DND-41 (cell line): ENCODE measurements around the gene KRT78.

Experiments used
- ATAC-seq: fragments of 200-7000 bp; cut with Tn5 transposase; 3 replicates; pipeline ENCODE4 v1.9.1; 2021; ENCODE audit warnings: low read depth; ENCODE audit not compliant: insufficient read depth
- DNase-seq: peaks from one replicate; pipeline ENCODE4 v3.0.0-alpha.2; 2020
- H2AFZ ChIP-seq: 2 replicates; pipeline ENCODE4 v1.6.0; 2012; ENCODE audit warnings: low read depth, low read length
- H3K27ac ChIP-seq: 2 replicates; pipeline ENCODE4 v1.5.1; 2012; ENCODE audit warnings: low read length, inconsistent platforms
- H3K27me3 ChIP-seq: fragments of 200-600 bp; sonication (generic); 2 replicates; pipeline ENCODE4 v1.6.0; 2012; ENCODE audit warnings: low read length, mild to moderate bottlenecking, inconsistent platforms; ENCODE audit not compliant: insufficient read depth, poor library complexity
- H3K36me3 ChIP-seq: 2 replicates; pipeline ENCODE4 v1.5.1; 2012; ENCODE audit warnings: low read length, inconsistent platforms; ENCODE audit not compliant: insufficient read depth
- H3K4me1 ChIP-seq: 2 replicates; pipeline ENCODE4 v1.5.1; 2012; ENCODE audit warnings: mild to moderate bottlenecking, low read length; ENCODE audit not compliant: insufficient read depth
- H3K4me2 ChIP-seq: 2 replicates; pipeline ENCODE4 v1.6.0; 2012; ENCODE audit warnings: mild to moderate bottlenecking, moderate library complexity, low read length, inconsistent platforms; ENCODE audit not compliant: insufficient read depth
- H3K4me3 ChIP-seq, 2 experiments: fragments of 200-600 bp in 1 of 2; shearing (Covaris generic) in 1 of 2; 2 replicates each; pipeline ENCODE4 v1.5.1; 2012 to 2016; ENCODE audit warnings: inconsistent platforms in 2 of 2, low read length in 2 of 2, mild to moderate bottlenecking in 2 of 2, low read depth in 1 of 2, moderate library complexity in 1 of 2
- H3K79me2 ChIP-seq: 2 replicates; pipeline ENCODE4 v1.6.0; 2012; ENCODE audit warnings: low read length, inconsistent platforms; ENCODE audit not compliant: insufficient read depth
- H3K9ac ChIP-seq: 2 replicates; pipeline ENCODE4 v1.6.0; 2012; ENCODE audit warnings: low read depth, mild to moderate bottlenecking, inconsistent platforms, low read length, moderate library complexity
- H3K9me3 ChIP-seq: 2 replicates; pipeline ENCODE4 v1.5.1; 2012; ENCODE audit warnings: low read length, moderate library complexity, mild to moderate bottlenecking, inconsistent platforms; ENCODE audit not compliant: insufficient read depth, severe bottlenecking
- H4K20me1 ChIP-seq: 2 replicates; pipeline ENCODE4 v1.6.0; 2012; ENCODE audit warnings: low read length; ENCODE audit not compliant: insufficient read depth
- CTCF ChIP-seq: IDR thresholded peaks from 2 replicates; pipeline ENCODE4 v1.5.1; 2012; ENCODE audit warnings: borderline replicate concordance, low read length, moderate library complexity, mild to moderate bottlenecking; ENCODE audit not compliant: poor library complexity, severe bottlenecking; ENCODE audit errors: extremely low read depth
- EZH2 ChIP-seq: IDR thresholded peaks from 3 replicates; pipeline ENCODE4 v1.6.1; 2012; ENCODE audit warnings: borderline replicate concordance, low read depth, mild to moderate bottlenecking, moderate library complexity, low read length, inconsistent platforms; ENCODE audit not compliant: severe bottlenecking

The KRT78 gene

GRCh38 chr12:52828591-52829021 lies 20.2 kb downstream of the KRT78 start:
- Histone ChIP-seq H3K27ac (no peak overlapping the region), H2AFZ (no peak overlapping the region), H3K9me3 (no peaks in the 10 kb centered on the region), H3K27me3 (peaks cover 22% of the 10 kb centered on the region), H3K36me3 (no peaks in the 10 kb centered on the region), H3K4me1 (no peaks in the 10 kb centered on the region), H3K79me2 (no peaks in the 10 kb centered on the region), H4K20me1 (no peaks in the 10 kb centered on the region; the same call in 1 of the 2 replicates), H3K9ac (no peak overlapping the region), H3K4me3 (no peak overlapping the region), H3K4me2 (no peak overlapping the region)
- DNase-seq: no peak
- TF ChIP-seq EZH2: no peak
- ATAC-seq: no peak

GRCh38 chr12:52828156-52828555 lies 20.6 kb downstream of the KRT78 start:
- Histone ChIP-seq H3K9ac (no peak overlapping the region), H3K27me3 (peaks cover 20% of the 10 kb centered on the region), H2AFZ (no peak overlapping the region)

GRCh38 chr12:52827499-52828090 lies 21.2 kb downstream of the KRT78 start:
- H3K79me2 ChIP-seq: no peaks in the 10 kb centered on the region
- peaks cover 16% of the 10 kb centered on the region for H3K27me3 ChIP-seq
- DNase-seq (no peak), ATAC-seq (no peak)
- no peaks in the 10 kb centered on the region for H3K36me3 ChIP-seq
- no peak overlapping the region for H3K27ac ChIP-seq
- no peaks in the 10 kb centered on the region for H3K4me1 ChIP-seq
- H2AFZ ChIP-seq: no peak overlapping the region
- TF ChIP-seq EZH2: no peak
- TF ChIP-seq CTCF: no peak
- no peaks in the 10 kb centered on the region; the same call in 1 of the 2 replicates for H4K20me1 ChIP-seq
- H3K4me2 ChIP-seq: no peak overlapping the region
- no peaks in the 10 kb centered on the region for H3K9me3 ChIP-seq
- no peak overlapping the region for H3K9ac ChIP-seq
- no peak overlapping the region for H3K4me3 ChIP-seq

More at GRCh38 chr12:52828156-52828555, 20.6 kb downstream of the KRT78 start:
- Histone ChIP-seq H3K4me2 (no peak overlapping the region), H4K20me1 (no peaks in the 10 kb centered on the region; the same call in 1 of the 2 replicates), H3K4me3 (no peak overlapping the region), H3K79me2 (no peaks in the 10 kb centered on the region), H3K9me3 (no peaks in the 10 kb centered on the region), H3K36me3 (no peaks in the 10 kb centered on the region), H3K27ac (no peak overlapping the region), H3K4me1 (no peaks in the 10 kb centered on the region)
- TF ChIP-seq EZH2 (no peak), CTCF (no peak)
- DNase-seq (no peak), ATAC-seq (no peak)

- Histone ChIP-seq H4K20me1 (no peaks in the 10 kb centered on the region; the same call in 1 of the 2 replicates), H3K27me3 (peaks cover 23% of the 10 kb centered on the region), H3K27ac (no peak overlapping the region), H3K4me1 (no peaks in the 10 kb centered on the region), H3K36me3 (no peaks in the 10 kb centered on the region), H3K79me2 (no peaks in the 10 kb centered on the region), H3K9me3 (no peaks in the 10 kb centered on the region), H3K4me3 (no peak overlapping the region), H3K9ac (no peak overlapping the region), H2AFZ (no peak overlapping the region), H3K4me2 (no peak overlapping the region)
- ATAC-seq (no peak), DNase-seq (no peak)
- TF ChIP-seq CTCF (no peak), EZH2 (no peak)
Measured at GRCh38 chr12:52826611-52827498, 21.9 kb downstream of the KRT78 start.
